CD4-positive, alpha-beta memory T cell (primary cell): ENCODE measurements around the gene RSPH6A. TPM values are rescaled to one million over a fixed set of nuclear protein-coding genes. Genes with fewer than 3 reads are reported as not detected.

Source experiments
- CTCF ChIA-PET: fragments of 350-600 bp; sonication (Branson Sonifier 250); formaldehyde crosslinking; loops from one replicate; lab custom pipeline; 2021; ENCODE audit warnings: inconsistent platforms; ENCODE audit not compliant: partially characterized antibody; lab: Charles Lee
- POLR2A ChIA-PET: fragments of 350-600 bp; sonication (Branson Sonifier 250); formaldehyde crosslinking; loops from one replicate; lab custom pipeline; 2021; ENCODE audit not compliant: partially characterized antibody; lab: Charles Lee
- DNase-seq, 5 donors: peaks; one replicate each; pipeline versions ENCODE4 v3.0.0 to v3.0.0-alpha.2; 2020 to 2022; ENCODE audit warnings: mixed read lengths in 1 of 5
- H3K27ac ChIP-seq: one replicate; pipeline ENCODE4 v1.7.0; 2013; ENCODE audit warnings: low read depth, low read length
- H3K27me3 ChIP-seq: 2 replicates; pipeline ENCODE4 v1.7.0; 2013; ENCODE audit warnings: mild to moderate bottlenecking, low read length, moderate library complexity; ENCODE audit not compliant: insufficient read depth
- H3K36me3 ChIP-seq: 2 replicates; pipeline ENCODE4 v1.7.0; 2013; ENCODE audit warnings: mild to moderate bottlenecking, low read length, moderate library complexity; ENCODE audit not compliant: insufficient read depth
- H3K4me1 ChIP-seq: 2 replicates; pipeline ENCODE4 v1.7.0; 2013; ENCODE audit warnings: mild to moderate bottlenecking, low read length, moderate library complexity; ENCODE audit not compliant: insufficient read depth
- H3K4me3 ChIP-seq, 2 donors: one replicate each; pipeline ENCODE4 v1.7.0; 2013; ENCODE audit warnings: low read length in 2 of 2, mild to moderate bottlenecking in 1 of 2
- H3K9me3 ChIP-seq, 2 donors: one replicate each; pipeline ENCODE4 v1.7.0; 2013; ENCODE audit warnings: low read length in 2 of 2, control low read depth in 1 of 2; ENCODE audit not compliant: control insufficient read depth in 1 of 2
- H3K27ac Mint-ChIP-seq, 7 donors: one replicate each; pipeline ENCODE4 v1.8.0; 2020 to 2021; ENCODE audit warnings: mixed read lengths in 7 of 7, mild to moderate bottlenecking in 6 of 7, inconsistent platforms in 3 of 7, moderate library complexity in 3 of 7
- H3K27me3 Mint-ChIP-seq, 2 donors: one replicate each; pipeline ENCODE4 v1.8.0; 2020 to 2021; ENCODE audit warnings: mixed read lengths in 2 of 2
- H3K36me3 Mint-ChIP-seq, 2 donors: one replicate each; pipeline ENCODE4 v1.8.0; 2020 to 2021; ENCODE audit warnings: mixed read lengths in 2 of 2, inconsistent platforms in 1 of 2, mild to moderate bottlenecking in 1 of 2
- H3K4me1 Mint-ChIP-seq, 4 donors: one replicate each; pipeline ENCODE4 v1.8.0; 2020 to 2021; ENCODE audit warnings: mixed read lengths in 4 of 4, mild to moderate bottlenecking in 1 of 4
- H3K4me3 Mint-ChIP-seq, 8 donors: one replicate each; pipeline ENCODE4 v1.8.0; 2020 to 2021; ENCODE audit warnings: mixed read lengths in 8 of 8, mild to moderate bottlenecking in 7 of 8, moderate library complexity in 6 of 8, inconsistent platforms in 3 of 8
- H3K9me3 Mint-ChIP-seq, 8 donors: one replicate each; pipeline ENCODE4 v1.8.0; 2020 to 2021; ENCODE audit warnings: mixed read lengths in 8 of 8, mild to moderate bottlenecking in 5 of 8, inconsistent platforms in 3 of 8, moderate library complexity in 1 of 8
- intact Hi-C: fragments of 100-400 bp; cut with micrococcal nuclease; formaldehyde crosslinking; loops from one replicate; pipeline ENCODE4 v1.15.1; 2023
- polyA plus RNA-seq, 2 donors: library from polyadenylated mRNA; unstranded; fragments of 300-500 nt; fragmentation: Illumina TruSeq; gene quantifications; one replicate each; pipeline ENCODE4 v1.2.3, GENCODE V29; 2021
- total RNA-seq, 2 experiments: library from RNA; stranded (reverse); gene quantifications; one replicate each; pipeline ENCODE4 v1.2.3, GENCODE V29; 2021

RSPH6A gene
- total and polyA plus RNA-seq, 4 experiments from 2014 or later = 0.29 to 0.39 TPM; not detected in 2

GRCh38 chr19:45778010-45778661 lies 37.0 kb downstream of the RSPH6A start:
- peaks cover 4 to 14% of the 10 kb centered on the region in 2 donors for H3K27me3 Mint-ChIP-seq
- peaks cover 12 to 26% (median 18%) of the 10 kb centered on the region in 4 donors for H3K4me1 Mint-ChIP-seq
- Histone ChIP-seq H3K4me3 (no peak overlapping the region), H3K4me1 (peaks cover 20% of the 10 kb centered on the region), H3K27me3 (peaks cover 13% of the 10 kb centered on the region), H3K9me3 (no peaks in the 10 kb centered on the region), H3K36me3 (no peaks in the 10 kb centered on the region), H3K27ac (no peak overlapping the region)
- H3K4me3 Mint-ChIP-seq = peak overlapping the region in 1 of 8 donors; percentile 86
- CTCF ChIA-PET = interaction anchor here (2.5 kb wide), 2 partner anchors 8 to 22 kb away, joined by 14 to 28 read pairs; partner anchors contain the start of gene SIX5
- no peaks in the 10 kb centered on the region for H3K9me3 Mint-ChIP-seq
- POLR2A ChIA-PET = interaction anchor here (1.3 kb wide), 1 partner anchor 14 kb away, joined by 4 read pairs; no protein-coding TSS in a partner anchor
- H3K36me3 Mint-ChIP-seq = peaks cover 7% of the 10 kb centered on the region in 2 donors
- intact Hi-C loops = no loop called here
- H3K27ac Mint-ChIP-seq = no peak overlapping the region
- DNase-seq = no peak

DNA sequence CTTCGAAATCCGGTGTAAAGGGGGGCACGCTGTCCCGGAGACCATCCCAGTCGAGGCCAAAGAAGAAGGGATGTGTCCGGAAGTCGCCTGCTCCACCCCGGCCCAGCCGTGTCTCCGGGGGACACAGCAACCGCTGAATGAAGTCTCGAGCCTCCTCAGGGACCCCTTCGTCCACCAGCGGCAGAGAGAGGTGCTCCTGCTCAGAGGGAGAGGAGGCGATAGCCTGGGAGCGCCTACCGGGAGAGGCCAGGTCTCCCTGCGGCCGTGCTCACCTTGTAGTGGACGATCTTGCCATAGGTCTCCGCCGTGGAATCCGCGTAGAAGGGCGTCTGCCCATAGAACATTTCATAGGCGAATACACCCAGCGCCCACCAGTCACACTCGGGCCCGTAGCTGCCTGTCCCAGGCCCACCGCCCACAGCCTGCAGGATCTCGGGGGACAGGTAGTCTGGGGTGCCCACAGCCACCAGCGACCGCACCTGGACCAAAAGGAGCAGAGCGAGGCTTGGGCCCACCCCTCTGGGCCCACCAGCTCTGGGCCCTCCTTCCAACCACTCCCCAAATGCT lies 37.6 kb downstream of the RSPH6A start:
- H3K9me3 Mint-ChIP-seq = no peaks in the 10 kb centered on the region
- H3K4me3 ChIP-seq = no peak overlapping the region
- peaks cover 12 to 26% (median 18%) of the 10 kb centered on the region in 4 donors for H3K4me1 Mint-ChIP-seq
- H3K27ac ChIP-seq = no peak overlapping the region
- H3K27me3 Mint-ChIP-seq = peaks cover 4 to 14% of the 10 kb centered on the region in 2 donors
- H3K4me3 Mint-ChIP-seq = no peak overlapping the region
- intact Hi-C loops = no loop called here
- no peak for DNase-seq
- no peak overlapping the region for H3K27ac Mint-ChIP-seq
- H3K27me3 ChIP-seq = peaks cover 13% of the 10 kb centered on the region
- peaks cover 7% of the 10 kb centered on the region in 2 donors for H3K36me3 Mint-ChIP-seq
- no peaks in the 10 kb centered on the region for H3K9me3 ChIP-seq
- CTCF ChIA-PET = interaction anchor here (1.1 kb wide), 1 partner anchor 22 kb away, joined by 4 read pairs; no protein-coding TSS in a partner anchor
- H3K4me1 ChIP-seq = peaks cover 20% of the 10 kb centered on the region
- H3K36me3 ChIP-seq = no peaks in the 10 kb centered on the region
- POLR2A ChIA-PET = no interaction called here

DNA sequence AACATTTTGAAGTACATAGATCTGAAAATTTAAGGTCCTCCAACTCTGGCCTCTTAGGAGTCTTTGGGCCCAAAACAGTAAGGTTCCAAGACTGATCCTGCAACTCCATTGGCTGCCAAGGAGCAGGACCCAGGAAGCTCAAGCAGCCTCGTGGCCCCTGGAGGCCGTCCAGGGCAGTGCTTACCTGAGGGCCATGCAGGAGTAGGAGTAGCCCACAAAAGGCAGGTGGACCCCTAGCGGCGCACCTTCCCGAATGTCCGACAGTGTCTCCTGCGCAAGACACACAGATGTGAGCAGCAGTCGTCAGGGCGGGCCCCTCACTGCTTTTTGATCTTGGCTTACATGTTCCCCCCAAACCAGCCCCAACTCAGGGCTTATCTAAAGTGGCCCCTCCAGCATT lies 40.3 kb downstream of the RSPH6A start:
- POLR2A ChIA-PET = no interaction called here
- Mint-ChIP-seq H3K4me3 (no peak overlapping the region), H3K36me3 (peaks cover 7 to 9% of the 10 kb centered on the region in 2 donors)

GRCh38 chr19:45773384-45773783 lies 41.7 kb downstream of the RSPH6A start:
- Mint-ChIP-seq H3K9me3 (peaks cover 0 to 3% (median 0%) of the 10 kb centered on the region in 8 donors), H3K4me1 (peaks cover 1 to 31% (median 5%) of the 10 kb centered on the region in 4 donors), H3K4me3 (no peak overlapping the region), H3K27me3 (peaks cover 1 to 6% of the 10 kb centered on the region in 2 donors), H3K27ac (peak overlapping the region in 1 of 7 donors; percentile 29), H3K36me3 (peaks cover 0 to 4% of the 10 kb centered on the region in 2 donors)
- POLR2A ChIA-PET = interaction anchor here (0.8 to 6.9 kb wide), 4 partner anchors 14 to 41 kb away, joined by 3 to 84 read pairs (median 6); partner anchors contain the start of gene DMWD
- Histone ChIP-seq H3K36me3 (no peaks in the 10 kb centered on the region), H3K27ac (no peak overlapping the region), H3K4me3 (no peak overlapping the region), H3K9me3 (no peaks in the 10 kb centered on the region), H3K27me3 (no peaks in the 10 kb centered on the region), H3K4me1 (peaks cover 17% of the 10 kb centered on the region)
- DNase-seq = no peak
- CTCF ChIA-PET = interaction anchor here (1.0 to 2.5 kb wide), 3 partner anchors 26 to 86 kb away, joined by 3 to 30 read pairs (median 4); no protein-coding TSS in a partner anchor
- intact Hi-C loops = loop anchor here (5.0 kb wide), 1 partner anchor 244 kb away; no protein-coding TSS in a partner anchor

More for the DNA sequence above, 40.3 kb downstream of the RSPH6A start:
- H3K27me3 ChIP-seq = peaks cover 6% of the 10 kb centered on the region
- Mint-ChIP-seq H3K4me1 (peaks cover 9 to 35% (median 14%) of the 10 kb centered on the region in 4 donors), H3K27ac (no peak overlapping the region), H3K9me3 (peaks cover 0 to 3% (median 0%) of the 10 kb centered on the region in 8 donors), H3K27me3 (peaks cover 2 to 15% of the 10 kb centered on the region in 2 donors)
- H3K4me1 ChIP-seq = peaks cover 26% of the 10 kb centered on the region
- DNase-seq = no peak
- no peaks in the 10 kb centered on the region for H3K9me3 ChIP-seq
- H3K36me3 ChIP-seq = no peaks in the 10 kb centered on the region
- no peak overlapping the region for H3K4me3 ChIP-seq
- intact Hi-C loops = loop anchor here (5.0 kb wide), 1 partner anchor 243 kb away; no protein-coding TSS in a partner anchor
- H3K27ac ChIP-seq = no peak overlapping the region
- CTCF ChIA-PET = no interaction called here

DNA sequence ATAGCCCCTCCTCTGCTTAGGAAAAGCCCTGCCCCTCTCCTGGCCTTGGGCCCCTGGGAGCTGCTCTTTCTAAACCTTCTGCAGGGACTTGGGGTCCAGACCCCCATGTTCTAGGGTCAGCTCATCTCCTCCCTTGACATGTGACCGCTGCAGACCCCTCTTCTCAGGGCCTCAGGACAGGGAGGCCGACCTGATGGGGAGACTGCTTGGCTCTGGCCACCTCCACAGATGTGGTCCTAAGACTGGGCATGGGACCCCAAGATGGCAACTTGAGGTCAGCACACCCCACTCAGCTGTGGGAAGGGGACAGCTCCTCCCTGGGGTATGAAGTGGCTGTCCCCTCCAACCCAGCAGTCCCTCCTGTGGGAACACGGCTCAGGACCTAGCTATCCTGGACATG lies 42.2 kb downstream of the RSPH6A start:
- POLR2A ChIA-PET = interaction anchor here (0.8 to 6.9 kb wide), 4 partner anchors 15 to 41 kb away, joined by 3 to 84 read pairs (median 6); partner anchors contain the start of gene DMWD

GRCh38 chr19:45772130-45772840 lies 42.8 kb downstream of the RSPH6A start:
- Histone ChIP-seq H3K4me1 (peaks cover 22% of the 10 kb centered on the region), H3K9me3 (no peaks in the 10 kb centered on the region), H3K27me3 (no peaks in the 10 kb centered on the region), H3K27ac (no peak overlapping the region), H3K36me3 (no peaks in the 10 kb centered on the region), H3K4me3 (no peak overlapping the region)
- H3K27ac Mint-ChIP-seq = peak overlapping the region in 2 of 7 donors; percentile 1 to 84
- H3K36me3 Mint-ChIP-seq = peaks cover 0 to 4% of the 10 kb centered on the region in 2 donors
- CTCF ChIA-PET = interaction anchor here (1.3 to 2.5 kb wide), 2 partner anchors 19 to 27 kb away, joined by 3 to 30 read pairs; no protein-coding TSS in a partner anchor
- peaks cover 0 to 3% (median 0%) of the 10 kb centered on the region in 8 donors for H3K9me3 Mint-ChIP-seq
- DNase-seq = no peak
- H3K27me3 Mint-ChIP-seq = peaks cover 1 to 6% of the 10 kb centered on the region in 2 donors
- intact Hi-C loops = loop anchor here (5.0 kb wide), 1 partner anchor 245 kb away; no protein-coding TSS in a partner anchor
- peaks cover 1 to 30% (median 5%) of the 10 kb centered on the region in 4 donors for H3K4me1 Mint-ChIP-seq
- peak overlapping the region in 5 of 8 donors; percentile 9 to 43 (median 24) for H3K4me3 Mint-ChIP-seq
- POLR2A ChIA-PET = interaction anchor here (0.8 to 6.9 kb wide), 5 partner anchors 10 to 42 kb away, joined by 3 to 84 read pairs (median 4); partner anchors contain the start of genes DMPK and DMWD

More for the DNA sequence above, 42.2 kb downstream of the RSPH6A start:
- H3K27ac Mint-ChIP-seq = no peak overlapping the region
- CTCF ChIA-PET = interaction anchor here (1.0 to 2.5 kb wide), 4 partner anchors 19 to 86 kb away, joined by 3 to 30 read pairs (median 4); no protein-coding TSS in a partner anchor
- no peak overlapping the region for H3K4me3 Mint-ChIP-seq
- Histone ChIP-seq H3K36me3 (no peaks in the 10 kb centered on the region), H3K27me3 (no peaks in the 10 kb centered on the region), H3K4me3 (no peak overlapping the region), H3K4me1 (peaks cover 19% of the 10 kb centered on the region), H3K27ac (no peak overlapping the region), H3K9me3 (no peaks in the 10 kb centered on the region)
- peaks cover 1 to 30% (median 5%) of the 10 kb centered on the region in 4 donors for H3K4me1 Mint-ChIP-seq
- peaks cover 0 to 4% of the 10 kb centered on the region in 2 donors for H3K36me3 Mint-ChIP-seq
- DNase-seq = no peak
- peaks cover 0 to 3% (median 0%) of the 10 kb centered on the region in 8 donors for H3K9me3 Mint-ChIP-seq
- H3K27me3 Mint-ChIP-seq = peaks cover 1 to 6% of the 10 kb centered on the region in 2 donors
- intact Hi-C loops = loop anchor here (5.0 kb wide), 1 partner anchor 244 kb away; no protein-coding TSS in a partner anchor
